H1 (cell line): ENCODE results near the gene TTC34. TPM values are rescaled to one million over a fixed set of nuclear protein-coding genes. Genes with fewer than 3 reads are reported as not detected.

Experiments
- CTCF ChIA-PET: fragments of 300-600 bp; sonication (Branson Sonifier 250); formaldehyde crosslinking; loops from one replicate; lab custom pipeline; 2021; ENCODE audit not compliant: partially characterized antibody; lab: Charles Lee
- POLR2A ChIA-PET: fragments of 300-600 bp; sonication (Branson Sonifier 250); formaldehyde crosslinking; loops from one replicate; lab custom pipeline; 2021; ENCODE audit warnings: inconsistent platforms; ENCODE audit not compliant: partially characterized antibody; lab: Charles Lee
- DNase-seq, 2 experiments: peaks; one replicate each; pipeline versions ENCODE4 v3.0.0 to v3.0.0-alpha.2; 2010 to 2022; ENCODE audit warnings: low spot score in 2 of 2, low read depth in 1 of 2, mixed read lengths in 1 of 2
- FAIRE-seq: peaks from 2 replicates; lab custom pipeline; 2011; peaks lifted over from hg19 to GRCh38; lab: Jason Lieb, UNC
- H2AFZ ChIP-seq: 2 replicates; pipeline ENCODE4 v1.8.1; 2012; ENCODE audit warnings: low read length, inconsistent platforms
- H2AK5ac ChIP-seq: 2 replicates; pipeline ENCODE4 v1.6.1; 2013; ENCODE audit warnings: low read depth, low read length
- H2BK120ac ChIP-seq: replicated peaks from 2 replicates; pipeline ENCODE3; 2013; ENCODE audit warnings: low read depth, low read length, inconsistent platforms
- H2BK12ac ChIP-seq: 2 replicates; pipeline ENCODE4 v1.6.1; 2013; ENCODE audit warnings: low read depth, low read length
- H2BK15ac ChIP-seq: 2 replicates; pipeline ENCODE4 v1.6.1; 2013; ENCODE audit warnings: low read length
- H2BK20ac ChIP-seq: 2 replicates; pipeline ENCODE4 v1.6.1; 2013; ENCODE audit warnings: low read length
- H2BK5ac ChIP-seq: 2 replicates; pipeline ENCODE4 v1.6.1; 2013; ENCODE audit warnings: low read depth, low read length
- H3K14ac ChIP-seq: 2 replicates; pipeline ENCODE4 v1.6.1; 2013; ENCODE audit warnings: inconsistent platforms; ENCODE audit not compliant: insufficient read length
- H3K18ac ChIP-seq: 2 replicates; pipeline ENCODE4 v1.6.1; 2013; ENCODE audit warnings: low read length; ENCODE audit errors: extremely low read depth
- H3K23ac ChIP-seq: 2 replicates; pipeline ENCODE4 v1.6.1; 2013; ENCODE audit warnings: inconsistent platforms; ENCODE audit not compliant: insufficient read length
- H3K23me2 ChIP-seq: 2 replicates; pipeline ENCODE4 v1.6.1; 2013; ENCODE audit warnings: low read depth, low read length
- H3K27ac ChIP-seq: 2 replicates; pipeline ENCODE4 v1.6.1; 2011; ENCODE audit warnings: low read depth, low read length, inconsistent platforms
- H3K27me3 ChIP-seq, 4 experiments: replicated peaks in 1 of 4; 1 replicate in 1 of 4; 2 replicates in 3 of 4; pipeline versions ENCODE4 v1.6.1 to v1.8.1; 2011 to 2013; ENCODE audit warnings: low read length in 3 of 4, mild to moderate bottlenecking in 3 of 4, inconsistent platforms in 2 of 4, mixed read lengths in 2 of 4, moderate library complexity in 1 of 4; ENCODE audit not compliant: control insufficient read depth in 3 of 4, insufficient read depth in 3 of 4; ENCODE audit errors: extremely low read depth in 1 of 4
- H3K36me3 ChIP-seq, 4 experiments: 2 replicates each; pipeline versions ENCODE4 v1.6.1 to v1.8.1; 2011 to 2013; ENCODE audit warnings: mild to moderate bottlenecking in 4 of 4, low read length in 3 of 4, moderate library complexity in 2 of 4, control low read depth in 1 of 4, inconsistent platforms in 1 of 4; ENCODE audit not compliant: insufficient read depth in 4 of 4, control insufficient read depth in 2 of 4
- H3K4ac ChIP-seq: replicated peaks from 2 replicates; pipeline ENCODE3; 2013; ENCODE audit warnings: low read length, low read depth, mixed read lengths, inconsistent platforms; ENCODE audit not compliant: insufficient read length
- H3K4me1 ChIP-seq, 4 experiments: replicated peaks in 1 of 4; 1 replicate in 1 of 4; 2 replicates in 3 of 4; pipeline versions ENCODE4 v1.6.1 to v1.8.1; 2011 to 2013; ENCODE audit warnings: low read length in 3 of 4, inconsistent platforms in 2 of 4, mixed read lengths in 1 of 4; ENCODE audit not compliant: insufficient read depth in 4 of 4, control insufficient read depth in 3 of 4
- H3K4me2 ChIP-seq, 2 experiments: 2 replicates each; pipeline versions ENCODE4 v1.6.1 to v1.8.1; 2011 to 2013; ENCODE audit warnings: low read depth in 2 of 2, low read length in 2 of 2, control low read depth in 1 of 2, inconsistent platforms in 1 of 2, mild to moderate bottlenecking in 1 of 2; ENCODE audit not compliant: insufficient read depth in 1 of 2
- H3K4me3 ChIP-seq, 4 experiments: fragments of 200-600, 300-600 bp in 1 of 4; sonication (generic), shearing (Covaris generic), sonication (Bioruptor Twin) in 1 of 4; 2 replicates each; pipeline versions ENCODE4 v1.5.1 to v1.8.1; 2011 to 2016; ENCODE audit warnings: low read length in 4 of 4, low read depth in 3 of 4, control low read depth in 2 of 4, inconsistent platforms in 2 of 4, mild to moderate bottlenecking in 2 of 4, mixed read lengths in 1 of 4, moderate library complexity in 1 of 4; ENCODE audit not compliant: insufficient read depth in 2 of 4; ENCODE audit errors: extremely low read depth in 1 of 4
- H3K56ac ChIP-seq: replicated peaks from 2 replicates; pipeline ENCODE3; 2013; ENCODE audit warnings: low read depth, mild to moderate bottlenecking, mixed read lengths, low read length, inconsistent platforms; ENCODE audit not compliant: insufficient read length
- H3K79me1 ChIP-seq: 2 replicates; pipeline ENCODE4 v1.6.1; 2013; ENCODE audit warnings: low read depth, low read length, control low read depth
- H3K79me2 ChIP-seq, 2 experiments: 2 replicates each; pipeline versions ENCODE4 v1.6.1 to v1.8.1; 2012 to 2013; ENCODE audit warnings: low read length in 2 of 2, mild to moderate bottlenecking in 2 of 2, inconsistent platforms in 1 of 2; ENCODE audit not compliant: insufficient read depth in 2 of 2, control insufficient read depth in 1 of 2
- H3K9ac ChIP-seq, 4 experiments: replicated peaks in 1 of 4; 1 replicate in 1 of 4; 2 replicates in 3 of 4; pipeline versions ENCODE4 v1.6.1 to v1.8.1; 2011 to 2013; ENCODE audit warnings: low read depth in 3 of 4, low read length in 3 of 4, control low read depth in 2 of 4, mild to moderate bottlenecking in 2 of 4, moderate library complexity in 2 of 4, inconsistent platforms in 1 of 4; ENCODE audit errors: extremely low read depth in 1 of 4
- H3K9me3 ChIP-seq, 2 experiments: 2 replicates each; pipeline versions ENCODE4 v1.6.1 to v1.8.1; 2012 to 2013; ENCODE audit warnings: mild to moderate bottlenecking in 2 of 2, moderate library complexity in 2 of 2, control low read depth in 1 of 2, inconsistent platforms in 1 of 2, low read depth in 1 of 2, low read length in 1 of 2, mixed read lengths in 1 of 2; ENCODE audit not compliant: insufficient read depth in 2 of 2
- H4K20me1 ChIP-seq, 2 experiments: replicated peaks in 1 of 2; 2 replicates each; pipeline versions ENCODE3 to v1.8.1; 2011 to 2013; ENCODE audit warnings: inconsistent platforms in 2 of 2, low read length in 2 of 2, mild to moderate bottlenecking in 1 of 2; ENCODE audit not compliant: insufficient read depth in 2 of 2, control insufficient read depth in 1 of 2
- H4K5ac ChIP-seq: 2 replicates; pipeline ENCODE4 v1.6.1; 2013; ENCODE audit warnings: low read length, low read depth, mixed read lengths, inconsistent platforms; ENCODE audit not compliant: insufficient read length
- H4K8ac ChIP-seq: 2 replicates; pipeline ENCODE4 v1.8.0; 2013; ENCODE audit warnings: mild to moderate bottlenecking, moderate library complexity, low read length, inconsistent platforms; ENCODE audit not compliant: insufficient read depth; ENCODE audit errors: extremely low read depth
- H4K91ac ChIP-seq: replicated peaks from 2 replicates; pipeline ENCODE3; 2013; ENCODE audit warnings: low read length, mixed read lengths, inconsistent platforms; ENCODE audit not compliant: insufficient read length
- CEBPB ChIP-seq: IDR thresholded peaks from 2 replicates; pipeline ENCODE4 v1.6.1; 2012; ENCODE audit warnings: low read depth, low read length
- JUN ChIP-seq: IDR thresholded peaks from 2 replicates; pipeline ENCODE4 v1.6.1; 2011; ENCODE audit warnings: low read depth, mild to moderate bottlenecking, improper control_type of control experiment, low read length
- NRF1 ChIP-seq: IDR thresholded peaks from 2 replicates; pipeline ENCODE4 v1.6.1; 2011; ENCODE audit warnings: mild to moderate bottlenecking, low read depth, low read length, improper control_type of control experiment
- PHF8 ChIP-seq: fragments of 200-600 bp; sonication (generic); conservative IDR thresholded peaks from 2 replicates; pipeline ENCODE4 v1.7.1; 2012; ENCODE audit warnings: low read depth, mild to moderate bottlenecking, inconsistent platforms, low read length, moderate library complexity
- POLR2AphosphoS5 ChIP-seq: IDR thresholded peaks from 2 replicates; pipeline ENCODE4 v1.6.1; 2011; ENCODE audit warnings: low read depth, low read length
- RAD21 ChIP-seq, 2 experiments: IDR thresholded peaks in 1 of 2; conservative IDR thresholded peaks in 1 of 2; 2 replicates each; pipeline ENCODE4 v1.6.1; 2011; ENCODE audit warnings: low read depth in 2 of 2, low read length in 2 of 2, improper control_type of control experiment in 1 of 2, inconsistent platforms in 1 of 2, mild to moderate bottlenecking in 1 of 2, moderate library complexity in 1 of 2
- TBP ChIP-seq: IDR thresholded peaks from 2 replicates; pipeline ENCODE4 v1.6.1; 2011; ENCODE audit warnings: low read depth, low read length, improper control_type of control experiment
- USF2 ChIP-seq: IDR thresholded peaks from 2 replicates; pipeline ENCODE4 v1.6.1; 2011; ENCODE audit warnings: low read length, improper control_type of control experiment
- WGBS, 2 experiments: shearing (Covaris generic) in 1 of 2; methylation state at CpG; one replicate each; pipeline versions ENCODE4 v1.1.6 to v1.1.7; 2013 to 2015; ENCODE audit warnings: low lambda C conversion rate in 2 of 2, mixed read lengths in 2 of 2, inconsistent platforms in 1 of 2, low coverage in 1 of 2, missing lambda C conversion rate in 1 of 2; ENCODE audit not compliant: insufficient replicate concordance in 2 of 2, insufficient coverage in 1 of 2, insufficient read length in 1 of 2; ENCODE audit errors: extremely low coverage in 1 of 2, missing lambda C conversion rate in 1 of 2; 5-methylcytosine and 5-hydroxymethylcytosine counted together
- polyA plus RNA-seq, 7 experiments: library from polyadenylated mRNA; depleted of rRNA in 3 of 7; stranded (reverse) in 5 of 7; unstranded in 2 of 7; fragments of >200 nt in 5 of 7; fragments of 200-250 nt in 2 of 7; gene quantifications; 1 replicate in 5 of 7; 2 replicates in 1 of 7; 4 replicates in 1 of 7; pipeline versions ENCODE4 v1.2.1 to v1.2.3, GENCODE V29; 2011 to 2013; ENCODE audit warnings: missing spikeins in 2 of 7, mixed read lengths in 2 of 7
- total RNA-seq: library from RNA; stranded (reverse); fragmentation: NEBNext Ultra II Directional; extraction: Animal tissue kit (Norgen Biotek cat#: 25700); gene quantifications from 2 replicates; pipeline ENCODE4 v1.2.1, GENCODE V29; 2021

TTC34 gene
- total and polyA plus RNA-seq, 2 of the 8 experiments (the other 6 are each of a cell fraction or from before 2014, with no cell fraction given): 0.23 to 0.50 TPM

GRCh38 chr1:2630498-2631135 lies 170.9 kb downstream of the TTC34 start:
- 91% methylated on average over 35 of the region's 35 CpGs; no CpG with 5 or more reads in 1 of the 2 experiments for WGBS, 2 experiments

More at GRCh38 chr1:2630498-2631135, 170.9 kb downstream of the TTC34 start:
- H3K36me3 ChIP-seq: no peaks in the 10 kb centered on the region
- no peak for TF ChIP-seq CEBPB
- TF ChIP-seq USF2: no peak
- no peak for TF ChIP-seq JUN
- TF ChIP-seq NRF1: no peak
- TF ChIP-seq PHF8: no peak
- TF ChIP-seq POLR2AphosphoS5: no peak
- TF ChIP-seq RAD21 (IDR thresholded peaks at IDR 0.05 in 1 of 2, conservative IDR thresholded peaks at IDR 0.05 in 1 of 2; ENCODE audit: low read depth in 2 of 2, low read length in 2 of 2): no peak
- no peak for TF ChIP-seq TBP
- no peak overlapping the region for H3K56ac ChIP-seq
- H3K4me2 ChIP-seq: no peak overlapping the region; a peak in 1 of 4 replicates
- CTCF ChIA-PET: no interaction called here
- H3K79me1 ChIP-seq: no peaks in the 10 kb centered on the region
- DNase-seq (no peak), FAIRE-seq (no peak)
- H3K14ac ChIP-seq: peak overlapping the region; percentile 40
- H4K91ac ChIP-seq: peak overlapping the region; percentile 95
- H3K23me2 ChIP-seq: peaks cover 6% of the 10 kb centered on the region
- H3K9me3 ChIP-seq: peaks cover 0 to 4% of the 10 kb centered on the region in 2 experiments; a peak in 1 of 4 replicates
- no peak overlapping the region for H3K18ac ChIP-seq
- H3K4me3 ChIP-seq: no peak overlapping the region
- H3K4ac ChIP-seq: peak overlapping the region; percentile 99
- H3K27me3 ChIP-seq: peaks cover 22 to 52% (median 36%) of the 10 kb centered on the region in 4 experiments
- peaks cover 0 to 11% of the 10 kb centered on the region in 2 experiments for H4K20me1 ChIP-seq
- no peak overlapping the region for H3K27ac ChIP-seq
- H2BK20ac ChIP-seq: 0 out of 2 replicates have a peak overlapping the region, but pooled peaks have one; percentile 25
- no peak overlapping the region for H4K5ac ChIP-seq
- H2BK12ac ChIP-seq: peak overlapping the region; percentile 84; the same call in 1 of the 2 replicates
- no peak overlapping the region for H2AFZ ChIP-seq
- peak overlapping the region; percentile 82 for H2BK15ac ChIP-seq
- H4K8ac ChIP-seq: no peak overlapping the region; the same call in 1 of the 2 replicates
- POLR2A ChIA-PET: no interaction called here
- H2BK120ac ChIP-seq: peak overlapping the region; percentile 83
- peak overlapping the region; percentile 28; the same call in 1 of the 2 replicates for H2BK5ac ChIP-seq
- H3K4me1 ChIP-seq: peaks cover 0 to 31% (median 21%) of the 10 kb centered on the region in 4 experiments; a peak in 6 of 7 replicates
- peak overlapping the region; percentile 76 for H2AK5ac ChIP-seq
- H3K79me2 ChIP-seq: no peaks in the 10 kb centered on the region
- no peak overlapping the region for H3K9ac ChIP-seq
- H3K23ac ChIP-seq: no peak overlapping the region
